Measurements from ENCODE around the gene ACAN. TPM values are rescaled to one million over a fixed set of nuclear protein-coding genes. Genes with fewer than 3 reads are reported as not detected.
"Not testable (repeated sequence)": the region's sequence is repeated elsewhere in the genome, so short reads cannot be mapped to it uniquely, and the experiment has no call there.

The ACAN gene
- total RNA-seq, 2 experiments from 2014 or later = not detected

- H3K27me3 Mint-ChIP-seq (ENCODE audit: low read depth); intact Hi-C loops (cut with micrococcal nuclease); H3K27ac Mint-ChIP-seq; H3K36me3 Mint-ChIP-seq (ENCODE audit: low read depth); H3K4me3 Mint-ChIP-seq; H3K9me3 Mint-ChIP-seq: not testable (repeated sequence)
- H3K4me1 Mint-ChIP-seq (ENCODE audit: low read depth) = peaks cover 16% of the 10 kb centered on the region
- peak; percentile 61 for DNase-seq
- CTCF ChIA-PET = interaction anchor here (0.9 kb wide), 1 partner anchor 18 kb away, joined by 3 read pairs; no protein-coding TSS in a partner anchor
These were observed 117.7 kb downstream of the ACAN start for GRCh38 chr15:88920892-88921435.

Other genes starting within 250 kb of the ACAN start
- gene AEN, start 182.1 kb upstream of the ACAN start, total RNA-seq = 10 to 100 TPM; 85.2 to 87.2 TPM
- gene ISG20, start 164.4 kb upstream of the ACAN start, total RNA-seq = 10 to 100 TPM; 51.2 to 56.5 TPM
- 100 to 1,000 TPM; 103 to 105 TPM for gene HAPLN3, start 92.1 kb downstream of the ACAN start, total RNA-seq
- 10 to 100 TPM; 28.2 to 31.6 TPM for gene MFGE8, start 109.9 kb downstream of the ACAN start, total RNA-seq